GM19328 (cell line): ENCODE data around the gene TSC22D4.
A peak's percentile ranks its signal among the peaks of the same experiment; 100 is the strongest.

Experiments
- ATAC-seq: cut with Tn5 transposase; IDR thresholded peaks from one replicate; pipeline ENCODE4 v1.9.1; 2021; ENCODE audit warnings: mild to moderate bottlenecking, moderate library complexity; ENCODE audit not compliant: unreplicated experiment

The TSC22D4 gene

GRCh38 chr7:100493476-100494264 lies 14.7 kb upstream of the TSC22D4 start:
- no peak for ATAC-seq

GRCh38 chr7:100492738-100493475 lies 13.9 kb upstream of the TSC22D4 start:
- ATAC-seq: no peak

DNA sequence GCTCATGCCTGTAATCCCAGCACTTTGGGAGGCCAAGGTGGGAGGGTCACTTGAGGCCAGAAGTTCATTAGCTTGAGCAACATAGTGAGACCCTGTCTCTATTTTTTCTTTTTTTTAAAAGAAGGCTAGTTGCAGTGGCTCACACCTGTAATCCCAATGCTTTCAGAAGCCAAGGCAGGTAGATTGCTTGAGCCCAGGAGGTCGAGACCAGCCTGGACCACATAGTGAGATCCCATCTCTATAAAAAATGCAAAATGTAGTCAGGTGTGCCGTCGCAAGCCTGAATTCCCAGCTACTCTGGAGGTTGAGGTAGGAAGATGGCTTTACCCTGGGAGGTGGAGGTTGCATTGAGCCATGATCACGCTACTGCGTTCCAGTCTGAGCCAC lies 12.2 kb upstream of the TSC22D4 start:
- no peak for ATAC-seq

- no peak for ATAC-seq
These were observed 11.6 kb upstream of the TSC22D4 start for GRCh38 chr7:100490483-100491191.

DNA sequence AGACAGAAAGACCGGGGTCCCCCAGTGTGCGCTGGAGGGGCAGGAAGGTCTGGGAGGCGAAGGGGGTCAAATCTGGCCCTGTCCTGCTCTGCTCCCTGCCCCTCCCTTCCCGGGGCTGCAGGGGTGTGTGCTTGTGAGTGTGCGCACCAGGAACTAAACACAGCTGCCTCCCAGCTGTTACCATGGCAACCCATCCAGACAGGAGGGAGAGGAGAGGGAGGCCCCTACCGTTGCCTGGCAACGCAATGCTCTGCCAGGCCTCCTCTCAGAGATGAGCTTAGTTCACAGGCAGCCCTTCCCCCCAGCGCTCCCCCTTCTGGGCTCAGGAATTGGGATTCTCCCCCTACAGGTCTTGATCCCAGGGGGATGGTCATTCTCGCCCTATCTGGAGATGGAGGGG lies 10.8 kb upstream of the TSC22D4 start:
- ATAC-seq: no peak

DNA sequence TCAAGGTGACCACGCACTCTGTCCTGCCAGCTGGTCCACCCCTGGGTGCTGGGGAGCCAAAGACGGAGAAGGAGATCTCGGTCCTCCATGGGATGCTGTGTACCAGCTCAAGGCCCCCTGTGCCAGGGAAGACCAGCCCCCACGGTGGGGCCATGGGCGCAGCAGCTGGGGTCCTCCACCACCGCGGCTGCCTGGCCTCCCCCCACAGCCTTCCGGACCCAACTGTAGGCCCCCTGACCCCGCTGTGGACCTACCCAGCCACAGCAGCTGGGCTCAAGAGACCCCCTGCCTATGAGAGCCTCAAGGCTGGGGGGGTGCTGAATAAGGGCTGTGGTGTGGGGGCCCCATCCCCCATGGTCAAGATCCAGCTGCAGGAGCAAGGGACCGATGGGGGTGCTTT lies 10.1 kb upstream of the TSC22D4 start:
- ATAC-seq: no peak

- no peak for ATAC-seq
These were observed 9.5 kb upstream of the TSC22D4 start for GRCh38 chr7:100488333-100489095.

GRCh38 chr7:100486753-100487446 lies 7.9 kb upstream of the TSC22D4 start:
- ATAC-seq: no peak

DNA sequence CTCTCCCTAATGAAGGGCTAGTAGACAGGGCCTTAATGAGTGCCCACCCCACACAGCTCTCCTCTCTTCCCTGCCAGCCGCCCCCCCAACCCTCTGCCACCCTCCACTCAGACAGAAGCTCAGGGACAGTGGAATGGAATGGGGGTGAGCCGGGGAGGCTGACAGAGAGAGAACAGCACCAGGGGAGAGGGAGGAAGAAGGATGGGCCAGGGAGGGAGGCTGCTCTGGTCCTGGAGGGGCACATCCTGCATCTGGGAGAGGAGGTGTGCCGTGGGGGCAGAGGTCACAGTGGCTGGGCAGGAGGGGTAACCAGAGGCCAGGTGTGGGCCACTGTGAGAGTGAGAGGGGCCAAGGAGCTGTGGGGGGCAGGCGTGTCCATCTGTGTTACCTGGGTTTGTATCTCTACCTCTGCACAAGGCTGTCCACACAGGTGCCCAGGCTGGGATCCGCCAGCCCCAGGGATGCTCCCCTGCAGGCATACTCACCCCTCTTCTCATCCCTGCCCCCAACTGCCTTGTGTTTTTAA lies 7.2 kb upstream of the TSC22D4 start:
- ATAC-seq: no peak

DNA sequence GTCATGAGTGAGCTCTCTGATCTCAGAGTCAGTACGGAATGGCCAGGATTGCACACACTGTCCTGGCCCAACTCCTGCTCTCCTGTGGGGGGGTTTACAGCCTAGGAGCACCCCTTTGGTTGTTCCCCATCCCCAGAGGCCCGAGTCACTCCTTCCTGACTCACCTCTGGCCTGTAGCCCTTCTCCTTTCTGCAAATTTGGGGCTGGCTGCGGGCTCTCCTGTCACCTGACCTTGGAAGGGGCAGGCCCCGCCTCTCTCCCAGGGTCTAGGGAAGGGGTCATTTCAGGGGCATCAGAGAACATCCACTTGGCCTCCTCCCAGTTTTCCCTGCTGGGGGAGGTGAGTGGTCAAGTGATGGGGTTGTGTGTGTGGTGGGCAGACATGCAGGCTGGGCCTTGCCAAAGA lies 6.5 kb upstream of the TSC22D4 start:
- ATAC-seq: no peak

DNA sequence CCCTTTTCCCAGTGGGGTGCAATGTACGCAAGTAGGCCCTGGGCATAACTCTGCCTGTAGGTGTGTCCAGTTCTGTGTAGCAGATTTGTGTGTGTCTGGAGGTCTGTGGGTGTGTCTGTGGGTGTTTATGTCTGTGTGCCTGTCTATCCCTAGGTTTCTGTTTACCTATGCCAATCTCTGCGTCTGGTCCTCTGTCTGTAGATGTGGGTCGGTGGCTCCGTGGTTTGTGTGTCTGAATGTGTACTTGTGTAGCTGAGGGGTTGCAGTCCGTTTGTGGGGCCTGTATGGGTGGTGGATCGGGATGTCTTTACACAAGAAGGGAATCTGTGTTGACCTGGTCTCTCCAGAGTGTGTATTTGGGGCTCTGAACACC lies 5.6 kb upstream of the TSC22D4 start:
- ATAC-seq: no peak

- peak; percentile 12 for ATAC-seq
These were observed 5.0 kb upstream of the TSC22D4 start, which contains the start of gene NYAP1 for GRCh38 chr7:100483722-100484672. TSS of gene NYAP1 (plus strand) at chr7:100483927. CDS start at chr7:100485312, 1,385 bp downstream.

GRCh38 chr7:100483090-100483721 lies 4.2 kb upstream of the TSC22D4 start:
- peak; percentile 52 for ATAC-seq

DNA sequence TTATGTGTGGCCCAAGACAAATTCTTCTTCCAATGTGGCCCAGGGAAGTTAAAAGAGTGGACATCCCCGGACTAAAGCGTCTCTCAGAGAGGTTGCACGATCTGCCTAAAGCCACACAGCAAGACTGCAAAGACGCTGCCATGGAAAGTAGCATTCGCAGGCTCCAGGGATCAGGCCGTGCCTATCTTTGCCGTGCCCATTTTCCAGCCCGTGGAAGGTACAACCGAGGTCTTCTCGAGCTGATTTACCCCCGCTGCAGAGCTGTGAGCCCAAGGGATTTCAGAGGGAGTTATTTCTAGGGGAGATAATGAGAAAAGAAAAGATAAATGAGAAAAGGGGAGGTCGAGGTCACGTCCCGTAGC lies 3.7 kb upstream of the TSC22D4 start:
- ATAC-seq: no peak

- ATAC-seq: no peak
These were observed 2.5 kb upstream of the TSC22D4 start for GRCh38 chr7:100481466-100481865.

- no peak for ATAC-seq
These were observed 1.1 kb downstream of the TSC22D4 start for GRCh38 chr7:100477871-100478267.

DNA sequence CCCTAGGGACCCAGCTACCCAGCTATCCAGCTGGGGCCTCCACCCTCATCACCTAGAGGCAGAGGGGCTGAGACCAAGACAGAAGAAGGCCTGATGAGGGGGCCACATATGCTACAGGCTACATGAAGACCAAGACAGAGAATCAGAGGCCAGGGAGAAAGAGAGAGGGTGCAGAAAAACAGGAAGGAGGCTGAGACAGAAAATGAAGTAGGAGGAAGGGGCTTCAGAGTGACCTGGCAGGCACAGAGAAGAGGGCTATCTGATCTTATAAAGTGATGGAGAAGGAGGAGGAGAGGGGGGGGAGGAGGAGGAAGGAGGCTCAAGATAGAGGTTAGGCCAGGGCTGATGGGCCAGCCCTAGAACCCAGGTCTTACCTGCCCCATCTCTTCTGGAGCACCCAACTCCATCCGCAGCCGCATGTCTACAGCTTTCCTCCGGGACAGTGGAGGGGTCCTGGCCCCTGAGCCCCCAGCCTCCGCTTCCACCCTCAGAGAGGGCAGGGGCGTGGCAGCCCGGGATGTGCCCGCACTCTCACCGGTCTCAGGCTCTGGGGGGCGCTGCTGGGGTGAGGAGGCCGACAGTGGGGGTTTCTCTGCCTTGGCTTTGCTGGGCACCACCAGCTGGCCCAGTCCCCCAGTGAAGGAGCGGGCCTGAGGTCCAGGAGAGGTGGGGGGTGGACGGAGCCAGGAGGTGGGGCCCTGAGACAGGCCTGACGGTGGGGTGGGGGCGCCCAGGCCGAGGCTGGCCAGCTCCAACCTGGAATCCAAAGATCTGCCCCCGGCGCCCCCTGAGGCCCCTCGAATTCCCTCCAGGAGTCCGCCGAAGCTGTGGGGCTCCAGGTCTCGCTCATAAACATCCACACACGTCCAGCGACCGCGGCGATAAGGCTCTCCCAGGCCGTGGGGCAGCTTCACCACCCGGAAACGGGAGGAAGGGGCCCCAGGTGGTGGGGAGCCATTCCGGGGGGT lies 1.8 kb downstream of the TSC22D4 start:
- ATAC-seq: no peak
